Measurements from ENCODE around the gene SLC26A2.

DNA sequence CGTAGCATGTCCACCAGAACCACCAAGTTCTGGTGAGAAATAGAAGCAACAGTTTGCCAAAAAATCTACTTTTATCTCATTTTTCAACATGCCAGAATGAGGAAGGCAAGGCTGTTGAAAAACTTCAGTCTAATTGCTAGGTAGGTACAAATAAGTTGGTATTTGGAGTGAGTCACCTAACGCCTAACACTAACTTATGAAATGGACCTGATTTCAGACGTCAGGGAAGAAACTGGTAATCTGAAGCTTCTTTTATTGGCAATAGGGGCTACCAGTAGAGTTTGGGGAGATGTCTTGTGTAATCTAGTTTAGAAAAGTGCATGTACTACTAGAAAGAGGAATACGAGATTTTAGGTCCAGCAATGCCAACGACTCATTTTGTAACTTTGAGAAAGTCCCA, 11.6 kb upstream of the SLC26A2 start:
- TF ChIP-seq POLR2AphosphoS5 (IDR thresholded peaks at IDR 0.05; ENCODE audit: low read depth) (no peak), NANOG (IDR thresholded peaks at IDR 0.05; ENCODE audit: borderline replicate concordance) (no peak), JUNB (IDR thresholded peaks at IDR 0.05; ENCODE audit: unreplicated experiment) (no peak), EZH2 (IDR thresholded peaks at IDR 0.05; ENCODE audit: low read depth, unreplicated experiment) (no peak), EZH2phosphoT487 (IDR thresholded peaks at IDR 0.05; ENCODE audit: unreplicated experiment) (no peak), REST (IDR thresholded peaks at IDR 0.05; ENCODE audit: unreplicated experiment) (no peak), CREB1 (CRISPR knock-in tag; IDR thresholded peaks at IDR 0.05; ENCODE audit: low read depth) (no peak), ZNF331 (CRISPR knock-in tag; IDR thresholded peaks at IDR 0.05; ENCODE audit: low read depth) (no peak)
- TF ChIP-seq, protein P1, sequence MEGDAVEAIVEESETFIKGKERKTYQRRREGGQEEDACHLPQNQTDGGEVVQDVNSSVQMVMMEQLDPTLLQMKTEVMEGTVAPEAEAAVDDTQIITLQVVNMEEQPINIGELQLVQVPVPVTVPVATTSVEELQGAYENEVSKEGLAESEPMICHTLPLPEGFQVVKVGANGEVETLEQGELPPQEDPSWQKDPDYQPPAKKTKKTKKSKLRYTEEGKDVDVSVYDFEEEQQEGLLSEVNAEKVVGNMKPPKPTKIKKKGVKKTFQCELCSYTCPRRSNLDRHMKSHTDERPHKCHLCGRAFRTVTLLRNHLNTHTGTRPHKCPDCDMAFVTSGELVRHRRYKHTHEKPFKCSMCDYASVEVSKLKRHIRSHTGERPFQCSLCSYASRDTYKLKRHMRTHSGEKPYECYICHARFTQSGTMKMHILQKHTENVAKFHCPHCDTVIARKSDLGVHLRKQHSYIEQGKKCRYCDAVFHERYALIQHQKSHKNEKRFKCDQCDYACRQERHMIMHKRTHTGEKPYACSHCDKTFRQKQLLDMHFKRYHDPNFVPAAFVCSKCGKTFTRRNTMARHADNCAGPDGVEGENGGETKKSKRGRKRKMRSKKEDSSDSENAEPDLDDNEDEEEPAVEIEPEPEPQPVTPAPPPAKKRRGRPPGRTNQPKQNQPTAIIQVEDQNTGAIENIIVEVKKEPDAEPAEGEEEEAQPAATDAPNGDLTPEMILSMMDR (conservative IDR thresholded peaks at IDR 0.05; ENCODE audit: low read depth in 2 of 2), result no peak

All from GM23338 (cell line).